T-helper 1 cell treated with Interleukin-12 subunit alpha and Interleukin-12 subunit beta and Interleukin-4 antibody, amounts not matched to agents 30 μg/mL and 1 μg/mL, for 36 hours (primary cell): ENCODE data around the gene USP10.
"Not testable (repeated sequence)": the region's sequence is repeated elsewhere in the genome, so short reads cannot be mapped to it uniquely, and the experiment has no call there.

Source experiments
- H3K27ac Mint-ChIP-seq: one replicate; pipeline ENCODE4 v1.8.0; 2021; ENCODE audit warnings: mild to moderate bottlenecking, mixed read lengths
- H3K27me3 Mint-ChIP-seq: one replicate; pipeline ENCODE4 v1.8.0; 2021; ENCODE audit warnings: low read depth, mixed read lengths
- H3K36me3 Mint-ChIP-seq: one replicate; pipeline ENCODE4 v1.8.0; 2021; ENCODE audit warnings: low read depth, mixed read lengths
- H3K4me1 Mint-ChIP-seq: one replicate; pipeline ENCODE4 v1.8.0; 2021; ENCODE audit warnings: low read depth, mixed read lengths
- H3K4me3 Mint-ChIP-seq: one replicate; pipeline ENCODE4 v1.8.0; 2021; ENCODE audit warnings: mild to moderate bottlenecking, moderate library complexity, mixed read lengths
- H3K9me3 Mint-ChIP-seq: one replicate; pipeline ENCODE4 v1.8.0; 2021; ENCODE audit warnings: mixed read lengths

The USP10 gene

DNA sequence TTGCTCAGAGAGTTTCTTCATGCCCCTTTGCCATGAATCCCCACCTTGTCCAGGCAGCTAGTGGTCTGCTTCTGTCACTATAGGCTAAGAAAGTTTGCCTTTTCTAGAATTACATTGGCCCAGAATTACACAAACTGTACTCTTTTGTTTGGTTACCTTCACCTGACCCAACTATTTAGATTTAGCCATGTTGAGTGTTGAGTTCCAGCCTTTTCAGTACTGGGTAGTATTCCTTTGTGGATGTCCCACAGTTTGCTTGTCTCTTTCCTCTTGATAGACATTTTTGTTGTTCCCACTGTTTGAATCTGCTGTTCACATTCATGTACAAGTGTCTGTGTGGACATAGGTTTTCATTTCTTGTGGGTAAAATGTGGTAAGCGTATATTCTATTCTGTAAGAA lies 22.3 kb downstream of the USP10 start:
- Mint-ChIP-seq H3K27me3 (no peaks in the 10 kb centered on the region), H3K9me3 (no peaks in the 10 kb centered on the region), H3K27ac (no peak overlapping the region), H3K36me3 (peaks cover 8% of the 10 kb centered on the region), H3K4me3 (no peak overlapping the region), H3K4me1 (peaks cover 54% of the 10 kb centered on the region)

- Mint-ChIP-seq H3K36me3 (peaks cover 4% of the 10 kb centered on the region), H3K4me1 (peaks cover 50% of the 10 kb centered on the region), H3K9me3 (no peaks in the 10 kb centered on the region), H3K27ac (no peak overlapping the region), H3K4me3 (no peak overlapping the region), H3K27me3 (no peaks in the 10 kb centered on the region)
Observed at GRCh38 chr16:84723906-84724305, 24.1 kb downstream of the USP10 start.

DNA sequence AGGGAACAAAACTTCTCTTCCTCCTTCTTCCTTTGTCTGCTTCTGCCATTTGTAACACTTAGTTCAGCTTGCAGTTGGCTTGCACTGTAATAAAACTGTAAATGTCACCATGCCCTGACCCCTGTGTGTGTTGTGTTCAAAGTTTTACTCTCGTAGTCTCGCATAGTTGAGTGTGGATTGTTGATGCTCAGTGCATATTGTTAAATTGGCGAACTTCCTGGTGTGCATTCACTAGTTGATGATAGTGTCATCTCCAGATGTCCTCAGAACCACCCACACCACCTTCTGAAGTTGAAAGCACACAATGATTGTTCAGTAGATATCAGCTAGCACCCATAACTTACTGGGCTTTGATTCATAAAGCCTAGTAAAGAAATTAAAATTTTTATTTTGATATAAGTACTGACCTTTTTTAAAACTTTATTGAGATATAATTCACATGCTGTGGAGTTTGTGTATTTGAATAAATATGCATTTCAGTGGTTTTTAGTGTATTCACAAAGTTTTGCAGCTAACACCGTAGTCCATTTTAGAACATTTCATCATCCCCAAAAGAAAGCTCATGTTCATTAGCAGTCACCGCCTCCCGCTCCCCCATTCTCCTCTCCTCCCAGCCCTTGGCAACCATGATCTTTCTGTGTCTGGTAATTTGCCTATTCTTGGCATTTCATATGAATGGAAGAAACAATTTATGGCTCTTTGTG lies 25.0 kb downstream of the USP10 start:
- Mint-ChIP-seq H3K36me3 (peaks cover 4% of the 10 kb centered on the region), H3K9me3 (no peaks in the 10 kb centered on the region), H3K4me1 (peaks cover 45% of the 10 kb centered on the region), H3K4me3 (peak overlapping the region; percentile 41), H3K27me3 (no peaks in the 10 kb centered on the region), H3K27ac (peak overlapping the region; percentile 60)

- H3K27ac Mint-ChIP-seq: no peak overlapping the region
- no peak overlapping the region for H3K4me3 Mint-ChIP-seq
- H3K4me1 Mint-ChIP-seq: peaks cover 50% of the 10 kb centered on the region
- no peaks in the 10 kb centered on the region for H3K27me3 Mint-ChIP-seq
- no peaks in the 10 kb centered on the region for H3K9me3 Mint-ChIP-seq
- H3K36me3 Mint-ChIP-seq: peaks cover 2% of the 10 kb centered on the region
Observed at GRCh38 chr16:84725481-84726078, 25.8 kb downstream of the USP10 start.

GRCh38 chr16:84726079-84726668 lies 26.4 kb downstream of the USP10 start:
- peaks cover 53% of the 10 kb centered on the region for H3K4me1 Mint-ChIP-seq
- H3K4me3 Mint-ChIP-seq: no peak overlapping the region
- peak overlapping the region; percentile 39 for H3K27ac Mint-ChIP-seq
- H3K27me3 Mint-ChIP-seq: no peaks in the 10 kb centered on the region
- H3K9me3 Mint-ChIP-seq: no peaks in the 10 kb centered on the region
- H3K36me3 Mint-ChIP-seq: peaks cover 2% of the 10 kb centered on the region

DNA sequence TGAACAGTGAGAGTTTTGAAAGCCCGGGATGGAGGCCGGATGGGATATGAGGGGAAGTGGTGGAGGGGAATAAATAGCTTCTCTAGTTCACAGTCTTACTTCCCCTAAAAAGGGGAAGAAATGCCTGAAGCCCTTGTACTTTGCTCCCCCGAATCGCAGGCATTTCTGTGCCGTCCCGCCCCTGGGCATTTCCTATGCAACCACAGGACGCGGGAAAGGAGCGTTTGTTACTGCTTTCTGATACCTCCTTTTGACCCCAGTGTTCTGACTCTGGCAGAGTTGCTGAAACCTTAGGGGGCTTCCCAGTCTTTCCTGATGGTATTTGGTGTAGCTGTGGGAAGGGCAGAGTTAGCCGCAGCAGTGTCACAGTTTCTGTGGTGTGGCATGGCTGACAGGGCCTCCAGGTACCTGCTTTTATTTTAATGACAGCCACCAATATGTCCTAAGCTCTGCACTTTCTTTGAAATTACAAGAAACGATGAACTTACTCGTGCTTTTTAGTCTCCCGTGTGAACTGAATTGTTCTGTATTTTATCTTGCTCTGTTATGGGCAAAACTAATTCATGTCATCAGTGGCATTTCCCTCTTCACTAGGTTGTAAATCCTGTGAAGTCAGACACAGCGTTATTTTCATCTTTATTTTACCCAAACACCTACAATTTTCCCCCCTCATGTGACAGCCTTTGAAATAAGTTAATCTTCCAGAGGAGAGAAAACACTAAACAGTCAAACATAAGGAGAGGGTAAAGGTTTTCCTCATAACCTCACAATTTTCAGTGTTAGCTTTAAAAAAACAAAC lies 27.1 kb downstream of the USP10 start:
- H3K4me3 Mint-ChIP-seq: no peak overlapping the region
- no peaks in the 10 kb centered on the region for H3K27me3 Mint-ChIP-seq
- H3K4me1 Mint-ChIP-seq: peaks cover 53% of the 10 kb centered on the region
- H3K36me3 Mint-ChIP-seq: peaks cover 2% of the 10 kb centered on the region
- no peak overlapping the region for H3K27ac Mint-ChIP-seq
- no peaks in the 10 kb centered on the region for H3K9me3 Mint-ChIP-seq

- H3K9me3 Mint-ChIP-seq: no peaks in the 10 kb centered on the region
- H3K27me3 Mint-ChIP-seq: no peaks in the 10 kb centered on the region
- H3K36me3 Mint-ChIP-seq: peaks cover 5% of the 10 kb centered on the region
- H3K4me3 Mint-ChIP-seq: no peak overlapping the region
- peaks cover 38% of the 10 kb centered on the region for H3K4me1 Mint-ChIP-seq
- no peak overlapping the region for H3K27ac Mint-ChIP-seq
Observed at GRCh38 chr16:84728853-84729424, 29.1 kb downstream of the USP10 start.

DNA sequence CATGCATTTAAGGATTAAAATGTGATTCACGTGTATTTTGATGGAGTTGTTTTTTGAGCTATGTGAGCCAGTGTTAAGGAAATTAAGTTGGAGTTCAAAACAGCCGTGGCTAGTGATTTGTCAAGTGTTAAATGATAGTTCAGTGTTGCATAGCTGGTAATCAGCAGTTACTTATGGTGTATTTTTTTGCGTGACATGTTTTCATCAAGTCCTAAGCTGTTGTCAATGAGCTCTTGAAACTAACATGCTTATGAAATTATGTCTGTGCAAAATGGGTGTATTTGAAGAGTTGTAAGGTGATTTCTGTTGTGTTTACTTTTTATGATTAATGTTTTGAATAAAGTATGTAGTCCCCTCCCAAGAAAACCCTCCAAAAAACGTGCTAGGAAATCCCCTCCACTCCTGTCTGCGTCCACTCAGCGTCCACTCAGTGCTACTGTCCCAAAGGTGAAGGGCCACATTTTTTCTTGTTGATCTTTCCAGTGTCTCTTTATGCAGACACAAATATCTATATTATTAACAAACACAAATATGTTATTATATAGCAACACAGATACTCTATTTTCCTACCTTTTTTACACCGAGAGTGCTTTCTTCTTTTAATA lies 30.0 kb downstream of the USP10 start:
- no peak overlapping the region for H3K4me3 Mint-ChIP-seq
- no peaks in the 10 kb centered on the region for H3K27me3 Mint-ChIP-seq
- peaks cover 7% of the 10 kb centered on the region for H3K36me3 Mint-ChIP-seq
- H3K27ac Mint-ChIP-seq: no peak overlapping the region
- H3K9me3 Mint-ChIP-seq: no peaks in the 10 kb centered on the region
- peaks cover 38% of the 10 kb centered on the region for H3K4me1 Mint-ChIP-seq

GRCh38 chr16:84730406-84731106 lies 30.8 kb downstream of the USP10 start:
- Mint-ChIP-seq H3K4me3 (peak overlapping the region; percentile 11), H3K27me3 (no peaks in the 10 kb centered on the region), H3K27ac (peak overlapping the region; percentile 12), H3K4me1 (peaks cover 36% of the 10 kb centered on the region), H3K9me3 (no peaks in the 10 kb centered on the region), H3K36me3 (peaks cover 9% of the 10 kb centered on the region)

GRCh38 chr16:84732332-84732673 lies 32.5 kb downstream of the USP10 start:
- not testable (repeated sequence) for H3K4me3 Mint-ChIP-seq, H3K9me3 Mint-ChIP-seq, H3K27ac Mint-ChIP-seq, H3K27me3 Mint-ChIP-seq
- Mint-ChIP-seq H3K36me3 (peaks cover 11% of the 10 kb centered on the region), H3K4me1 (peaks cover 38% of the 10 kb centered on the region)

- H3K4me1 Mint-ChIP-seq: peaks cover 40% of the 10 kb centered on the region
- H3K9me3 Mint-ChIP-seq: no peaks in the 10 kb centered on the region
- peaks cover 11% of the 10 kb centered on the region for H3K36me3 Mint-ChIP-seq
- no peak overlapping the region for H3K4me3 Mint-ChIP-seq
- no peak overlapping the region for H3K27ac Mint-ChIP-seq
- H3K27me3 Mint-ChIP-seq: no peaks in the 10 kb centered on the region
Observed at GRCh38 chr16:84732674-84733352, 33.0 kb downstream of the USP10 start.

GRCh38 chr16:84735849-84736586 lies 36.2 kb downstream of the USP10 start:
- Mint-ChIP-seq H3K4me1 (peaks cover 45% of the 10 kb centered on the region), H3K36me3 (peaks cover 15% of the 10 kb centered on the region), H3K9me3 (no peaks in the 10 kb centered on the region), H3K27ac (no peak overlapping the region), H3K4me3 (no peak overlapping the region), H3K27me3 (no peaks in the 10 kb centered on the region)
